DOHH2 (cell line): ENCODE results near the gene TTC33.

Experiments
- H3F3A ChIP-seq: fragments of 200-600 bp; sonication (generic), shearing (Covaris generic); 2 replicates; pipeline ENCODE4 v1.6.0; 2016; ENCODE audit warnings: antibody characterized with exemption, mild to moderate bottlenecking; ENCODE audit not compliant: control insufficient read depth, insufficient read depth
- H3K27ac ChIP-seq: fragments of 200-600 bp; sonication (generic); 2 replicates; pipeline ENCODE4 v1.5.1; 2014; ENCODE audit warnings: low read depth, mild to moderate bottlenecking, low read length, moderate library complexity
- H3K27me3 ChIP-seq: fragments of 200-600 bp; sonication (generic); 2 replicates; pipeline ENCODE4 v1.6.1; 2014; ENCODE audit warnings: mild to moderate bottlenecking, low read length, mixed read lengths; ENCODE audit not compliant: control insufficient read depth
- H3K36me3 ChIP-seq: fragments of 200-600 bp; sonication (generic); 2 replicates; pipeline ENCODE4 v1.6.1; 2014; ENCODE audit warnings: mild to moderate bottlenecking, low read length, moderate library complexity, mixed read lengths; ENCODE audit not compliant: control insufficient read depth
- H3K4me1 ChIP-seq: fragments of 200-600 bp; sonication (generic); 2 replicates; pipeline ENCODE4 v1.6.1; 2014; ENCODE audit warnings: mild to moderate bottlenecking, low read length, mixed read lengths; ENCODE audit not compliant: control insufficient read depth
- H3K4me2 ChIP-seq: fragments of 200-600 bp; sonication (generic); 2 replicates; pipeline ENCODE4 v1.6.0; 2014; ENCODE audit warnings: mild to moderate bottlenecking, low read length, moderate library complexity
- H3K4me3 ChIP-seq: fragments of 200-600 bp; sonication (generic); 2 replicates; pipeline ENCODE4 v1.5.1; 2014; ENCODE audit warnings: mild to moderate bottlenecking, low read length, mixed read lengths
- H3K79me2 ChIP-seq: fragments of 200-600 bp; sonication (generic); 2 replicates; pipeline ENCODE4 v1.6.1; 2014; ENCODE audit warnings: mild to moderate bottlenecking, low read length, mixed read lengths; ENCODE audit not compliant: control insufficient read depth
- H3K9me2 ChIP-seq: fragments of 200-600 bp; sonication (generic); replicated peaks from 2 replicates; pipeline ENCODE4 v1.6.1; 2014; ENCODE audit warnings: mild to moderate bottlenecking, low read length, mixed read lengths; ENCODE audit not compliant: control insufficient read depth
- H3K9me3 ChIP-seq: fragments of 200-600 bp; sonication (generic); 2 replicates; pipeline ENCODE4 v1.6.1; 2014; ENCODE audit warnings: antibody characterized with exemption, low read length, mixed read lengths; ENCODE audit not compliant: control insufficient read depth, insufficient read depth
- H4K20me1 ChIP-seq: fragments of 200-600 bp; sonication (generic); 2 replicates; pipeline ENCODE4 v1.6.0; 2014; ENCODE audit warnings: low read depth, mild to moderate bottlenecking, antibody characterized with exemption, low read length, moderate library complexity; ENCODE audit not compliant: control insufficient read depth, insufficient read depth
- EZH2phosphoT487 ChIP-seq: fragments of 200-600 bp; sonication (generic); IDR thresholded peaks from 2 replicates; pipeline ENCODE4 v1.6.1; 2017; ENCODE audit warnings: borderline replicate concordance, mild to moderate bottlenecking, antibody characterized with exemption, low read length, moderate library complexity, mixed read lengths
- TF ChIP-seq, protein P1 (sequence below): fragments of 200-600 bp; sonication (generic); IDR thresholded peaks from one replicate; pipeline ENCODE4 v1.5.1; 2014; ENCODE audit warnings: antibody characterized with exemption, mild to moderate bottlenecking, low read depth, low read length; ENCODE audit not compliant: poor library complexity, severe bottlenecking

Gene TTC33

DNA sequence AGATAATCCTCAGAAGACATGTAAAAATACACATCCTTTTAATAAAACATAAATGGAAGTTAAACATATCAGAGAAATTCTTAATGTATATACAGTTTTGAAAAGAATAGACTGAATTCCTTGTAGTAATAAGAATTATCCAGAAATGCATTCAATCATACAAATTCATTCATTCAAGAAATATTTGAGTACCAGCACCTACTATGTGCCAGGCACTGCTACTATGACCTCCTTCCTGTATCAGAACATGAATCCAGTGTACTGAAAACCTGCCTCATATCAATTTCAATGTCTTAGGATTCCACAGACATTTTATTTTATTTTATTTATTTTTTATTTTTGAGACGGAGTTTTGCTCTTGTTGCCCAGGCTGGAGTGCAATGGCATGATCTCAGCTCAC is 29.2 kb upstream of the TTC33 start:
- Histone ChIP-seq H3K36me3 (peaks cover 17% of the 10 kb centered on the region), H3K4me1 (peaks cover 4% of the 10 kb centered on the region; the same call in 1 of the 2 replicates), H3K27me3 (no peaks in the 10 kb centered on the region), H3K9me3 (0 out of 2 replicates have a peak, but pooled peaks cover 5% of the 10 kb centered on the region), H3K4me3 (no peak overlapping the region), H4K20me1 (peaks cover 8% of the 10 kb centered on the region; the same call in 1 of the 2 replicates), H3K27ac (no peak overlapping the region), H3K4me2 (no peak overlapping the region), H3K9me2 (no peaks in the 10 kb centered on the region), H3K79me2 (peaks cover 96% of the 10 kb centered on the region), H3F3A (no peaks in the 10 kb centered on the region)
- TF ChIP-seq EZH2phosphoT487, result no peak
- TF ChIP-seq, protein P1, sequence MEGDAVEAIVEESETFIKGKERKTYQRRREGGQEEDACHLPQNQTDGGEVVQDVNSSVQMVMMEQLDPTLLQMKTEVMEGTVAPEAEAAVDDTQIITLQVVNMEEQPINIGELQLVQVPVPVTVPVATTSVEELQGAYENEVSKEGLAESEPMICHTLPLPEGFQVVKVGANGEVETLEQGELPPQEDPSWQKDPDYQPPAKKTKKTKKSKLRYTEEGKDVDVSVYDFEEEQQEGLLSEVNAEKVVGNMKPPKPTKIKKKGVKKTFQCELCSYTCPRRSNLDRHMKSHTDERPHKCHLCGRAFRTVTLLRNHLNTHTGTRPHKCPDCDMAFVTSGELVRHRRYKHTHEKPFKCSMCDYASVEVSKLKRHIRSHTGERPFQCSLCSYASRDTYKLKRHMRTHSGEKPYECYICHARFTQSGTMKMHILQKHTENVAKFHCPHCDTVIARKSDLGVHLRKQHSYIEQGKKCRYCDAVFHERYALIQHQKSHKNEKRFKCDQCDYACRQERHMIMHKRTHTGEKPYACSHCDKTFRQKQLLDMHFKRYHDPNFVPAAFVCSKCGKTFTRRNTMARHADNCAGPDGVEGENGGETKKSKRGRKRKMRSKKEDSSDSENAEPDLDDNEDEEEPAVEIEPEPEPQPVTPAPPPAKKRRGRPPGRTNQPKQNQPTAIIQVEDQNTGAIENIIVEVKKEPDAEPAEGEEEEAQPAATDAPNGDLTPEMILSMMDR, result no peak

DNA sequence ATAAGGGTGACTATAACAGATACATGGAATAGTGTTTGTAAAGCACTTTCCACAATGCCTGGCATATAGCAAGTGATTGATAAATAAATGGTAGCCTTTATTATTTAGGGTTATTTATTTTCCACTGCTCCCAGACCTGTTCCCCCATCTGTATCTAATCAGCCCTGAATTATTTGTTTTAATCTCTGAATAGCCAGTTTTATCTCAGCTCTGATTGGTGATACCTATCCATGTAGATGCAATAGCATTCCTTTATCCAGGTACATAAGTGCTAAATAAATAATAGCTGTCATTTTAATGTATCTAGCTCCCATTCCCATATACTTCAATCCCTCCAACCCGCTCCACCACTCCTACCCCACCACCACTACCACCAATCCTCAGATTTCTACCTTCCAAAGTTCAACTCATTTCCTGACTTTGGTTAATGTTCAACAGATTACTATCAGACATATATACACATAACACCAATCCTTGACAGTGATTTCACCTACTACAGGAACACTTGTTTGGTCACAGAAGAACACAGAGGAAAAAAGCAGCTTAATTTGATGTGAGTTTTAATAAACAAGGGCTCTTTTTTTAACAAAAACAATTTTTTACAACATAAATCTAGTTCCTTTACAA is 28.4 kb upstream of the TTC33 start:
- no peak overlapping the region for H3K27ac ChIP-seq
- H3K79me2 ChIP-seq, result peaks cover 96% of the 10 kb centered on the region
- no peak overlapping the region for H3K4me3 ChIP-seq
- H3K9me2 ChIP-seq, result no peaks in the 10 kb centered on the region
- H3K9me3 ChIP-seq, result 0 out of 2 replicates have a peak, but pooled peaks cover 5% of the 10 kb centered on the region
- H3K27me3 ChIP-seq, result no peaks in the 10 kb centered on the region
- peaks cover 14% of the 10 kb centered on the region for H3K36me3 ChIP-seq
- TF ChIP-seq, protein P1, result no peak
- TF ChIP-seq EZH2phosphoT487, result no peak
- H3K4me2 ChIP-seq, result no peak overlapping the region
- no peaks in the 10 kb centered on the region for H3F3A ChIP-seq
- H4K20me1 ChIP-seq, result peaks cover 8% of the 10 kb centered on the region; the same call in 1 of the 2 replicates
- peaks cover under 1% of the 10 kb centered on the region; the same call in 1 of the 2 replicates for H3K4me1 ChIP-seq

DNA sequence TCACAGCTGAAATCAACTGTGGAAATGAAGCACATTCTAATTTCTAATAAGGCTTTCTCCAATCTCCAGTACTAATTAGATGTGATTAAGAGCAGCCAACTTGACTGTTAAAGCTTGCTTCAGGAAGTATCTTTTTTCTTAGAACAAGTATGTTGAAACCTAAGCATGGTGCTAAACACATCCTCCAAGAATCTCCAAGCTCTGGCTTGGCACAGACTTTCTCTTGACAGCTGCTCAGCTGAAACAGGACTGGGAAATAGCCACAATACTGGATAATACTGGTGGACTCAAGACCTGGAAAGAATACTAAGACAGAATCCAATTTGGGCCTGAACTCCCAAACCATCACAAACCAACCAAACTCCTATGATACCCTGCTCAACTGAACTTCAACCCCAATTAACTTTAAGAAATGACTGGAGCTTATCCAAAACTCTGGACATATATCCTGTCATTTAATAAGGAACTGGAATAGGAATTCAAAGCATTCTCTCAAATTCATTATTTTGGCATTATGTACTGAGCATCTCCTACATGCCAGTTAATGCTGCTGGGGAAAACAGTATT is 26.2 kb upstream of the TTC33 start:
- Histone ChIP-seq H3F3A (no peaks in the 10 kb centered on the region), H3K9me2 (no peaks in the 10 kb centered on the region), H3K27me3 (no peaks in the 10 kb centered on the region), H3K36me3 (no peaks in the 10 kb centered on the region), H3K9me3 (no peaks in the 10 kb centered on the region), H3K79me2 (peaks cover 81% of the 10 kb centered on the region), H3K4me3 (no peak overlapping the region), H3K4me2 (no peak overlapping the region), H3K4me1 (no peaks in the 10 kb centered on the region), H4K20me1 (peaks cover 8% of the 10 kb centered on the region; the same call in 1 of the 2 replicates), H3K27ac (no peak overlapping the region)
- TF ChIP-seq, protein P1, result no peak
- TF ChIP-seq EZH2phosphoT487, result no peak
